CD4-positive, alpha-beta T cell (primary cell): ENCODE measurements around the gene RGS9. TPM values are rescaled to one million over a fixed set of nuclear protein-coding genes. Genes with fewer than 3 reads are reported as not detected.

Source experiments
- ATAC-seq: fragments of 200-7000 bp; cut with Tn5 transposase; one replicate; pipeline ENCODE4 v1.10.0; 2022; ENCODE audit warnings: mild to moderate bottlenecking; ENCODE audit not compliant: poor library complexity
- CTCF ChIA-PET: fragments of 350-600 bp; sonication (Branson Sonifier 250); formaldehyde crosslinking; loops from one replicate; lab custom pipeline; 2021; ENCODE audit warnings: antibody characterized with exemption, inconsistent platforms; lab: Charles Lee
- POLR2A ChIA-PET: fragments of 350-600 bp; sonication (Branson Sonifier 250); formaldehyde crosslinking; loops from one replicate; lab custom pipeline; 2021; ENCODE audit warnings: antibody characterized with exemption, inconsistent platforms; lab: Charles Lee
- DNase-seq, 14 experiments: peaks; one replicate each; pipeline ENCODE4 v3.0.0-alpha.2; 2013 to 2020; ENCODE audit warnings: mixed read lengths in 2 of 14
- H3K27ac ChIP-seq, 2 donors: one replicate each; pipeline versions ENCODE4 v1.5.1 to v1.7.0; 2013; ENCODE audit warnings: low read length in 2 of 2, low read depth in 1 of 2, mild to moderate bottlenecking in 1 of 2
- H3K27me3 ChIP-seq, 2 experiments: 1 replicate in 1 of 2; 2 replicates in 1 of 2; pipeline versions ENCODE4 v1.6.1 to v1.7.0; 2013; ENCODE audit warnings: low read length in 2 of 2, control low read depth in 1 of 2, mild to moderate bottlenecking in 1 of 2, moderate library complexity in 1 of 2; ENCODE audit not compliant: insufficient read depth in 2 of 2, control insufficient read depth in 1 of 2
- H3K36me3 ChIP-seq: one replicate; pipeline ENCODE4 v1.6.1; 2013; ENCODE audit warnings: low read length, control low read depth; ENCODE audit not compliant: insufficient read depth
- H3K4me1 ChIP-seq: one replicate; pipeline ENCODE4 v1.6.1; 2013; ENCODE audit warnings: low read length, control low read depth; ENCODE audit not compliant: insufficient read depth
- H3K4me3 ChIP-seq: one replicate; pipeline ENCODE4 v1.5.1; 2013; ENCODE audit warnings: mild to moderate bottlenecking, low read length, moderate library complexity
- H3K9me3 ChIP-seq, 2 experiments: 1 replicate in 1 of 2; 2 replicates in 1 of 2; pipeline versions ENCODE4 v1.6.1 to v1.7.0; 2013; ENCODE audit warnings: low read length in 2 of 2, mild to moderate bottlenecking in 2 of 2, control low read depth in 1 of 2, moderate library complexity in 1 of 2; ENCODE audit not compliant: control insufficient read depth in 1 of 2, insufficient read depth in 1 of 2
- H3K27ac Mint-ChIP-seq: one replicate; pipeline ENCODE4 v1.8.0; 2020; ENCODE audit warnings: mixed read lengths
- H3K27me3 Mint-ChIP-seq: one replicate; pipeline ENCODE4 v1.8.0; 2021; ENCODE audit warnings: mixed read lengths
- H3K36me3 Mint-ChIP-seq: one replicate; pipeline ENCODE4 v1.8.0; 2021; ENCODE audit warnings: low read depth, mixed read lengths
- H3K4me1 Mint-ChIP-seq: one replicate; pipeline ENCODE4 v1.8.0; 2021; ENCODE audit warnings: low read depth, mixed read lengths
- H3K4me3 Mint-ChIP-seq: one replicate; pipeline ENCODE4 v1.8.0; 2020; ENCODE audit warnings: mild to moderate bottlenecking, mixed read lengths
- H3K9me3 Mint-ChIP-seq: one replicate; pipeline ENCODE4 v1.8.0; 2020; ENCODE audit warnings: mixed read lengths
- intact Hi-C, 2 experiments: fragments of 100-400 bp; cut with DNase I in 1 of 2; cut with micrococcal nuclease in 1 of 2; formaldehyde crosslinking; loops; one replicate each; pipeline versions ENCODE4 v1.15.1 to v1.9.0; 2023 to 2025; cut with DNase I, micrococcal nuclease
- total RNA-seq, 174 experiments: library from RNA in 2 of 174; stranded (reverse) in 2 of 174; gene quantifications; one replicate each; pipeline ENCODE4 v1.2.3 and lab custom pipeline; 2021 to 2026
- TF ChIP-seq, protein P1 (sequence below): fragments of 200-600 bp; IDR thresholded peaks from one replicate; pipeline ENCODE4 v1.8.0; 2022; ENCODE audit warnings: antibody characterized with exemption, mild to moderate bottlenecking

Gene RGS9
- total RNA-seq, 2 experiments from 2014 or later, result 0.60 to 0.73 TPM

GRCh38 chr17:65259281-65259680 lies 122.1 kb downstream of the RGS9 start:
- Histone ChIP-seq H3K27me3 (peaks cover under 1 to 3% of the 10 kb centered on the region in 2 experiments), H3K27ac (no peak overlapping the region), H3K4me3 (no peak overlapping the region), H3K4me1 (peaks cover 4% of the 10 kb centered on the region), H3K9me3 (peaks cover 4% of the 10 kb centered on the region in 2 experiments), H3K36me3 (no peaks in the 10 kb centered on the region)
- DNase-seq (no peak), ATAC-seq (no peak)
- Mint-ChIP-seq H3K27me3 (peaks cover 19% of the 10 kb centered on the region), H3K9me3 (peaks cover 4% of the 10 kb centered on the region), H3K27ac (no peak overlapping the region), H3K4me1 (peaks cover 16% of the 10 kb centered on the region), H3K36me3 (no peaks in the 10 kb centered on the region), H3K4me3 (no peak overlapping the region)
- TF ChIP-seq, protein P1, sequence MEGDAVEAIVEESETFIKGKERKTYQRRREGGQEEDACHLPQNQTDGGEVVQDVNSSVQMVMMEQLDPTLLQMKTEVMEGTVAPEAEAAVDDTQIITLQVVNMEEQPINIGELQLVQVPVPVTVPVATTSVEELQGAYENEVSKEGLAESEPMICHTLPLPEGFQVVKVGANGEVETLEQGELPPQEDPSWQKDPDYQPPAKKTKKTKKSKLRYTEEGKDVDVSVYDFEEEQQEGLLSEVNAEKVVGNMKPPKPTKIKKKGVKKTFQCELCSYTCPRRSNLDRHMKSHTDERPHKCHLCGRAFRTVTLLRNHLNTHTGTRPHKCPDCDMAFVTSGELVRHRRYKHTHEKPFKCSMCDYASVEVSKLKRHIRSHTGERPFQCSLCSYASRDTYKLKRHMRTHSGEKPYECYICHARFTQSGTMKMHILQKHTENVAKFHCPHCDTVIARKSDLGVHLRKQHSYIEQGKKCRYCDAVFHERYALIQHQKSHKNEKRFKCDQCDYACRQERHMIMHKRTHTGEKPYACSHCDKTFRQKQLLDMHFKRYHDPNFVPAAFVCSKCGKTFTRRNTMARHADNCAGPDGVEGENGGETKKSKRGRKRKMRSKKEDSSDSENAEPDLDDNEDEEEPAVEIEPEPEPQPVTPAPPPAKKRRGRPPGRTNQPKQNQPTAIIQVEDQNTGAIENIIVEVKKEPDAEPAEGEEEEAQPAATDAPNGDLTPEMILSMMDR, result no peak
- intact Hi-C loops, result no loop called here
- ChIA-PET CTCF (no interaction called here), POLR2A (interaction anchor here (0.7 kb wide), 1 partner anchor 14 kb away, joined by 3 read pairs; no protein-coding TSS in a partner anchor)

DNA sequence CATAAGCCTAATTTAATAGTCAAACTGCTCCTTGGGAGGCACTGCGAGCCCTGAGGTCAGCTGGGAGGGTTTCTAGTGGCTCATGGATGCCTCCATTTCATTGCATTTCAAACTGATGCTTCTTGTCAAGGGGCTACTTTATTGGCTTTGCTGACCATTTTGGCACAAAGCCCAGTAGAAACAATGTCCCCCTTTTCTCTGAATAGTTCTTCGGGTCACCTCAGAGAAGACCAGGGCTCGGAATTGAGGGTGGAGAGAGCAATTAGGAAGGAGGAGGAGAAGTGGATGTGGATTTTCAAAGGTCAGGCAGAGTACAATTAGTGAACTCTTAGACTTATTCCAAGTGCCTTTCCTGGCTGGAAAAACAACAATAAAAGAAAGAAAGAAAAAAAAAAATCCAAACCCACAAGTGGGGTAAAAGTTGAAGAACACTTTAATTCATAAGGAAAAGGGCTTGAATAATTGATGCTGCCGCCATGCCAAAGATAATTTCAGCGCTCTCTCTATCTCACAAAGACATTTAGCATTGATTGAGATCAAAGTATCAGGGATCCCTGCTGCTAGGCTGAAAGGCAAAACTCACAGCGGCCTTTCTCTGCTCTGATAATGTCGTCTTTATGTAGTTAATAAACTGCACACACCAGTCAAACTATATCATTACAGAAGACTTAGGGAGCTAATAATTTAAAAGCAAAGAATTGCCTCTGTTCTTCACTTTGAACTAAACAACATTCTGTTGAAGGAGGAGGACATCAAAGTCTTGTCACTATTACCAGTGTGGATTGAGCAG lies 122.7 kb downstream of the RGS9 start:
- ATAC-seq (no peak), DNase-seq (no peak)
- TF ChIP-seq, protein P1, result no peak
- Mint-ChIP-seq H3K36me3 (no peaks in the 10 kb centered on the region), H3K4me1 (peaks cover 16% of the 10 kb centered on the region), H3K27me3 (peaks cover 14% of the 10 kb centered on the region), H3K9me3 (peaks cover 4% of the 10 kb centered on the region), H3K4me3 (no peak overlapping the region), H3K27ac (no peak overlapping the region)
- no peak overlapping the region for H3K27ac ChIP-seq
- POLR2A ChIA-PET, result no interaction called here
- H3K27me3 ChIP-seq, result peaks cover 0 to 3% of the 10 kb centered on the region in 2 experiments
- H3K9me3 ChIP-seq, result peaks cover 4% of the 10 kb centered on the region in 2 experiments
- peaks cover 4% of the 10 kb centered on the region for H3K4me1 ChIP-seq
- H3K4me3 ChIP-seq, result no peak overlapping the region
- intact Hi-C loops, result no loop called here
- CTCF ChIA-PET, result no interaction called here
- H3K36me3 ChIP-seq, result no peaks in the 10 kb centered on the region

GRCh38 chr17:65260626-65261025 lies 123.5 kb downstream of the RGS9 start:
- ChIA-PET POLR2A (no interaction called here), CTCF (no interaction called here)
- H3K36me3 ChIP-seq, result no peaks in the 10 kb centered on the region
- Mint-ChIP-seq H3K4me1 (peaks cover 23% of the 10 kb centered on the region), H3K9me3 (peaks cover 4% of the 10 kb centered on the region), H3K27me3 (peaks cover 14% of the 10 kb centered on the region), H3K27ac (no peak overlapping the region), H3K4me3 (no peak overlapping the region), H3K36me3 (no peaks in the 10 kb centered on the region)
- TF ChIP-seq, protein P1, result no peak
- no peak for DNase-seq
- intact Hi-C loops, result no loop called here
- H3K4me1 ChIP-seq, result peaks cover 7% of the 10 kb centered on the region
- peaks cover 0 to 3% of the 10 kb centered on the region in 2 experiments for H3K27me3 ChIP-seq
- peaks cover 4% of the 10 kb centered on the region in 2 experiments for H3K9me3 ChIP-seq
- ATAC-seq, result no peak
- no peak overlapping the region for H3K4me3 ChIP-seq
- no peak overlapping the region for H3K27ac ChIP-seq
